Measurements from ENCODE around the gene FHL3. TPM values are rescaled to one million over a fixed set of nuclear protein-coding genes. Genes with fewer than 3 reads are reported as not detected.
A peak's percentile ranks its signal among the peaks of the same experiment; 100 is the strongest.

FHL3 gene
- total RNA-seq, 1 donor from 2014 or later, result 22.4 TPM

- intact Hi-C loops (cut with DNase I), result no loop called here
- H3K36me3 ChIP-seq, result no peaks in the 10 kb centered on the region
- DNase-seq (peak; percentile 60), ATAC-seq (no peak)
- H3K27ac ChIP-seq, result peak overlapping the region; percentile 28
- peak overlapping the region; percentile 65 for H3K4me3 ChIP-seq
- no peak for TF ChIP-seq CTCF (IDR thresholded peaks at IDR 0.05)
- H3K4me1 ChIP-seq, result peaks cover 24% of the 10 kb centered on the region
- no peaks in the 10 kb centered on the region for H3K27me3 ChIP-seq
- no peaks in the 10 kb centered on the region for H3K9me3 ChIP-seq
These were observed 904 bp upstream of the FHL3 start for GRCh38 chr1:38006008-38006828.

- no peak for ATAC-seq
- peaks cover 41% of the 10 kb centered on the region for H3K4me1 ChIP-seq
- DNase-seq, result peak; percentile 64
These were observed 818 bp downstream of the FHL3 start for GRCh38 chr1:38004284-38005108.

GRCh38 chr1:38003261-38004250, 1.8 kb downstream of the FHL3 start:
- no peak for TF ChIP-seq CTCF (IDR thresholded peaks at IDR 0.05)
- Histone ChIP-seq H3K4me1 (peaks cover 50% of the 10 kb centered on the region), H3K9me3 (no peaks in the 10 kb centered on the region), H3K36me3 (peaks cover 1% of the 10 kb centered on the region), H3K27ac (peak overlapping the region; percentile 65), H3K4me3 (peak overlapping the region; percentile 65), H3K27me3 (no peaks in the 10 kb centered on the region)
- DNase-seq (no peak), ATAC-seq (no peak)
- intact Hi-C loops (cut with DNase I), result no loop called here

More at GRCh38 chr1:38004284-38005108, 818 bp downstream of the FHL3 start:
- H3K27ac ChIP-seq, result peak overlapping the region; percentile 65
- no peak for TF ChIP-seq CTCF (IDR thresholded peaks at IDR 0.05)
- H3K27me3 ChIP-seq, result no peaks in the 10 kb centered on the region
- no peaks in the 10 kb centered on the region for H3K36me3 ChIP-seq
- no peaks in the 10 kb centered on the region for H3K9me3 ChIP-seq
- peak overlapping the region; percentile 65 for H3K4me3 ChIP-seq
- intact Hi-C loops (cut with DNase I), result no loop called here

GRCh38 chr1:38000529-38001455, 4.5 kb downstream of the FHL3 start:
- TF ChIP-seq CTCF (IDR thresholded peaks at IDR 0.05), result no peak
- intact Hi-C loops (cut with DNase I), result no loop called here
- H3K27ac ChIP-seq, result peak overlapping the region; percentile 89
- H3K36me3 ChIP-seq, result peaks cover 15% of the 10 kb centered on the region
- DNase-seq, result no peak
- no peaks in the 10 kb centered on the region for H3K27me3 ChIP-seq
- ATAC-seq, result no peak
- peaks cover 57% of the 10 kb centered on the region for H3K4me1 ChIP-seq
- no peak overlapping the region for H3K4me3 ChIP-seq
- H3K9me3 ChIP-seq, result no peaks in the 10 kb centered on the region

All from upper lobe of right lung (tissue), 1 donor.